Activated CD4-positive, alpha-beta T cell treated with anti-CD3 and anti-CD28 coated beads, Interleukin-2, amount 50 U/mL, for 48 hours (primary cell): ENCODE data around the gene SPEN.
"Not testable (repeated sequence)": the region's sequence is repeated elsewhere in the genome, so short reads cannot be mapped to it uniquely, and the experiment has no call there.

ENCODE experiments used
- DNase-seq, 2 experiments: peaks; one replicate each; pipeline ENCODE4 v3.0.0-alpha.2; 2020

The SPEN gene

DNA sequence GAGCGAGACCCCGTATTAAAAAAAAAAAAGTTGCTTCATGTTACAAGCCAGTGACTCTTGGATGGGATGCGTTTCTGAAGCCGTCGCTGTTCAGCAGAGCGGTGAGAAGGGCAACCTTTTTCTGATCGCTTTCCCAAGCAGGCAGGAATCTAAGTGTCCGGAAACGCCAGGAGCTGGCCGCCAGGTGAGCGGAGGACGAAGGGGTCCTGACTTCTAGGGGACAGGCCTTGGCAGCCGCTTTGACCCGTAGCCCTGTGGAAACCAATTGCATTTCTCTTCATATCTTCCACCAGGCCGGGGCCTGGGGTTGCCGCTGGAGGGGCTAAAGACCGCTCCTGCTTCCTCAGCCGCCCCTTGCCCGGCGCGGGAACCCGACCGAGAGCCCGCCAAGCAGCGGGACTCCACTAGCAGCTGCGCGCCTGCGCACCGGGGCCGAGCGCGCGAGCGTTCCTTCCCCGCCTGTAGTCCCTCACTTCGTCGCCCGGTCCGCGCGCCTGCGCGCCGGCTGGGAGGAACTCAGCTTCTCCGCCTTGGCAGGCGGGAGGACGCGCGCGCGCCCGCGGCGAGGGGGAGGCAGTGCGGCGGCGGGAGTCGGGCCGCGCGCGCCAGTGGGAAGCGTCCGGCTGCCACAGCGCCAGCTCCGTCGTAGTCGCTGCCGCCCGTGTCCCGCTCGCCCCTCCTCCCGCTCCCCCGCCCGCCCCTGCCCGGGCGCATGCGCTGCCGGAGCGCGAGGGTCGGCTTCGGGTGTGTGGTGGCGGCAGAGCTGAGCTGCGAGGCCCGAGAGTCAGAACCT, at the start of gene SPEN:
Gene SPEN, plus strand, starts transcription at position 608 of the 793 bp plus-strand sequence. CDS start 361 bp downstream, outside the sequence.
- DNase-seq = peak; percentile 97

DNA sequence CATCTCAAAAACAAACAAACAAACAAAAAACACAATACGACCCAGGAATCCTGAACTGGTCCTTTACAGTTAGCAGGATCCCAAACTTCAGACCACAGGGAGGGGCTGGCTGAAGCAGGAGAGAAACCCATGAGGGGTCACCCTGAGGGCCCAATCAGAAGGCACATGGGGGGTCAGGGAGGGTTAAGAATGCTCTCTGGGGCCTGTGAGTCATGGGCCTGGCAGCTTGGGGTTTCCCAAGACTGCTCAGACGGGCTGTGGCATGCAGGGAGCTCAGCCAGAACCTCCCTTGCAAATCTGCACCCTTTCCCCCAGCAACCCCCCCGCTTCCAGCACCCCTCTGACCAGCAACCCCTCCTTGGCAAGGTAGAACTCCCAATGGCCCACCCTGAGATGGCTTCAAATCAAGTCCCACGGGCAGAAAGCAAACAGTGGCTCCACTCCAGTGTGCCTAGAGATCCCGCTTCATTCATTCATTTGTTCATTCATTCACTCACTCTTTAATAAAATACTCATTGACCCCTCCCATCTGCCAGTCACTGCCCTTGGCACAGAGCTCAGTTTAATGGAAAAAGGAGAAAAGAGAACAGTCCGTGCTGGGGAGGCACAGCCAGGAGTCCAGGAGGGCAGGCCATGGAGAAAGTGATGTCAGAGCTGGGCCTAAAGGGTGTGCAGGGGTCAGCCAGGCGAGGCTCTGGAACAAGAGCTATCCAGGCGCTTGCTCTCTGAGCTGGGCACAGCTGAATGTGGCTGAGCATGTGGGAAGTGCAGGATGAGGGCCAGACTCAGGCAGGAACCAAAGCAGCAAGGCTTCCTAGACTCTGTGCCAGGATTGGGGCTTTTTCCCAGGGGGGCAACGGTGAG, 48.3 kb upstream of the SPEN start:
- peak; percentile 15 to 19 for DNase-seq

DNA sequence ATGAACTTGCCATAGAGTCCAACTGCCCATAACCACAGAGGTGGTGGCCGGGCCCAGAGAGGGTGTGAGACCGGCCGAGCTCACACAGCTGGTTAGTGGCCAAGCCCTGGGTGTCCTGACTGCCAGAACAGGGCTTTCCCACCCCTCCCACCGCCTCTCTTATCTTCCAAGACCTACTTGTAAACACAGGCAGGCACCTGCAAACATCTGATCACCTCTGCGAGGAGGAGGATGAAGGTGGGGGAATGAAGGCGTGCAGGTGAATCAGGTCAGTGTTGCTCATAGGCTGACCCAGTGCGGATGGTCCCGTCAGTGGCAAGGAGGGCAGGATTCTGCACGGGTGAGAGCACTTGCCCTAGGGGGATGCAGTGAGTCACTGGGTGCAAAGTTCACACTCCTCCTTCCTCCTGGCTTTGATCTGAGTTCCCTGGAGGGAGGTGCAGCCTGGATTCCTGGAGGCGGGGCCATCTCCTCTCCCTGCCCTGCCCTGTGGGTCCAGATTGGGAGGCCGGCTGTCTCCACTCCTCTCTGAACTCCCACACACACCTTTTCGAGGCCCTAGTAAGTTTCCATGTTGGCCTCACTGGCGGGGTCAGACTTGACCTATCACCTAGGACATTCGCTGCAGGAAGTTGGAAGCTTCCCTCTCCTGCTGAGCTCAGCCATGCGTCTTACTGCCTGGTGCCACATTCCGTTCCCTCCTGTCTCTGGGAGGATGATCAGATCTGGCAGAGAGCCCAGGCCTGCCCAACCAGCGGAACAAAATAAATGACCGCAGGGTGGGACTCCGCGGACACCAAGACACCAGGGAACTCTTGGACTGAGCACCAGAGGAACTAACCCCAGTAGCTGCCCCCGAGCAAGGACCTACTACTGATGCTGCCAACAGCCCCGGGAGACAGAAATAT, 47.3 kb upstream of the SPEN start:
- no peak for DNase-seq

GRCh38 chr1:15802234-15802965, 45.1 kb upstream of the SPEN start:
- DNase-seq = no peak

GRCh38 chr1:15803380-15803779, 44.1 kb upstream of the SPEN start:
- peak; percentile 12 to 19 for DNase-seq

DNA sequence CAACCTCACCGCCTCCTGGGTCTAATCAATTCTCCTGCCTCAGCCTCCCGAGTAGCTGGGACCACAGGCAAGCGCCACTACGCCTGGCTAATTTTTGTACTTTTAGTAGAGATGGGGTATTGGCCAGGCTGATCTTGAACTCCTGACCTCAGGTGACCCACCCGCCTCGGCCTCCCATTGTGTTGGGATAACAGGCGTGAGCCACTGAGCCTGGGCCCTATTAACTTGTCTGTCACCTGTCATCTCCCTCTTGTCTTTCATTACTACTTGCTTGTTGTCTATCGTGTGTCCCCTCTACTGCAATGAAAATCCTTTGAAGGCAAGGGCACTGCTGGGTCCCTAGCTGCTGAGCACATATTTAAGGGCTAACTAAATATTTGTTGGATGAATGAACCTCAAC, 43.4 kb upstream of the SPEN start:
- no peak for DNase-seq

- DNase-seq = no peak
Measured at GRCh38 chr1:15807121-15807520, 40.4 kb upstream of the SPEN start.

DNA sequence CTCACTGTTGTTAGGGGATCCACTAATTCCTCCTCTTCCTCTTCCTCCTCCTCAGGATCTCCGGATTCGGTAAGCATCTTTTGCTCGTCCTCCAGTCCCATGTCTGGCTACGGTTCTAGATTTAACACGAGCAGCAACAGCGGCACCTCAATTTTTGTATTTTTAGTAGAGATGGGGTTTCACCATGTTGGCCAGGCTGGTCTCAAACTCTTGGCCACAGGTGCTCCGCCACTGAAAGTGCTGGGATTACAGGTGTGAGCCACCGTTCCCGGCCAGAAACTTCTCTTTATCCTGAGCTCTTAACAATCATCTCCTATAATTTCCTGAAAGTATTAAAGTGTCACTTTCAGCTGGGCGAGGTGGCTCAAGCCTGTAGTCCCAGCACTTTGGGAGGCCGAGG, 40.0 kb upstream of the SPEN start, which contains the start of gene UQCRHL:
Gene UQCRHL, minus strand, starts transcription at position 101 of the 400 bp plus-strand sequence. Its CDS starts 0 bp downstream, at position 101.
- DNase-seq = not testable (repeated sequence)

- no peak for DNase-seq
Measured at GRCh38 chr1:15808955-15809354, 38.6 kb upstream of the SPEN start.

GRCh38 chr1:15810073-15810472, 37.4 kb upstream of the SPEN start:
- DNase-seq = no peak

DNA sequence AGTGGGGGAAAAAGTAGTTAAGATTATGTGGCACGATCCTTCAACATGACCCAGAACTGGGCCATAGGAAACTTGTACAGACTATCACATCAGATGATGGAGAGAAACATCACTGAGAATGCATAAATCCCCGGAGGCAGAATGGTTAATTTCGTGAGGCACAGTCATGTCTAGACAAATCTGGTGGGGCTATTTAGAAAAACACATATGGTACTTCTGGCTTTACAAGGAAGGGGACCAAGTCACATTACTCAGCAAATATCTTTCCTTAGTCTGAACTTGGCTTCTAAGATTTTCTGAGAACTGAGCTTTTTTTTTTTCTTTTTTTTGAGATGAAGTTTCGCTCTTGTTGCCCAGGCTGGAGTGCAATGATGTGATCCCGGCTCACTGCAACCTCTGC, 30.8 kb upstream of the SPEN start:
- no peak for DNase-seq

DNA sequence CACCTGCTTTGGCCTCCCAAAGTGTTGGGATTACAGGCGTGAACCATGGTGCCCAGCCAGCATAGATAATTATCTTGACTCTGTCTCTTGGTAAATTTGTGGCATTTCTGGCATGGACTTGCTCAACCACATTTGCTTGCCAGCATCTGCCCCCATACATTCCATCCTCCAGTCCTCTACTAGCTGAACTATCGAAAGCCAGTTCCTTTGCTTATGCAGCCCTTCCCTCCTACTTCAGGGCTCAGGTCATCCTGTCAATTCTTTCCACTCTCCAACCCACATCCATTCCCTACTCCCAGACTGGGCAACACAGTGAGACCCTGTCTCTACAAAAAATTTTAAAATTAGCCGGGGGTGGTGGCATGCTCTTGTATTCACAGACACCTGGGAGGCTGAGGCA, 27.0 kb upstream of the SPEN start:
- no peak for DNase-seq

DNA sequence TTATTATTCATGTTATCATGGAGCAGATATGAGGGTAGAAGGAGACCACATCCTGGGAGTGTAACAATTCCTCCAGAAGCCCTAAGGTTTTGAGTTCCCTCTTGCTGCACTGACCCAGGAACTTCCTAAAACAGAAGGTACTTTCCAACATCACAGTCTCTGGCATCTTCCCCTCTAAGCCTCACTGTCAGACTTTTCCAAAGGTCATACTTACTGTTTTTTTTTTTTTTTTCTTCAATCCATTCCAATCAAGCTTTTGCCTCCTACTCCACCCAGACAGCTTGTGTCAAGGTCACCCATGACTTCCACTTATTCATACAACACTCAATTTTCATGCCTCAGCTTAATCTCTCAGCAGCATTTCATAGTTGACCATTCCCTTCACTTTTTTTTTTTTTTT, 21.7 kb upstream of the SPEN start:
- no peak for DNase-seq

DNA sequence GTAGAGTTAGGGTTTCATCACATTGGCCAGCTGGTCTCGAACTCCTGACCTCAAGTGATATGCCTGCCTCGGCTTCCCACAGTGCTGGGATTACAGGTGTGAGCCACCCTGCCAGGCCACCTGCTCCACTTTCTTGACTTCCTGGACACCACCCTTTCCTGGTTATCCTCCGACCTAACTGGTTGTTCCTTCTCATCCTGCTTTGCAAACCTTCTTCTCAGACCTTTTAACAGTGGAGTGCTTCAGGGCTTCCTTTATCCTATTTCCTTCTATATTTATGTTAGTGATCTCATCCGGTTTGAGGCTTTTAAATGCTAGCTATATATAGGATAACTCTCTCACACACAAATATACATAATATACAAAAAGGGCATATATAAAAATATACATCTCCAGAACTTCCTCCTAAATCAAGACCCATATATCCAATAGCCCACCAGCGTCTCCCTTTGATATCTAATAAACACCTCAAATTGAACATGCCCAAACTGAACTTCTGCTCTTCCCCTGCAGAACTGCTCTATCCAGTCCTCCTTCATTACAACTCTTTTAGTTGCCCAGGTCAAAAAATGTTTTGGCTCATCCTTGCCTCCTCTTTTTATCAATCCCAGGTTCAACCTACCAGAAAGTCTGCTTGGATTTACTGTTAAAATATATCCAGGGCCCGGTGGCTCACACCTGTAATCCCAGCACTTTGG, 20.5 kb upstream of the SPEN start:
- DNase-seq = no peak

GRCh38 chr1:15827567-15827966, 19.9 kb upstream of the SPEN start:
- not testable (repeated sequence) for DNase-seq

DNA sequence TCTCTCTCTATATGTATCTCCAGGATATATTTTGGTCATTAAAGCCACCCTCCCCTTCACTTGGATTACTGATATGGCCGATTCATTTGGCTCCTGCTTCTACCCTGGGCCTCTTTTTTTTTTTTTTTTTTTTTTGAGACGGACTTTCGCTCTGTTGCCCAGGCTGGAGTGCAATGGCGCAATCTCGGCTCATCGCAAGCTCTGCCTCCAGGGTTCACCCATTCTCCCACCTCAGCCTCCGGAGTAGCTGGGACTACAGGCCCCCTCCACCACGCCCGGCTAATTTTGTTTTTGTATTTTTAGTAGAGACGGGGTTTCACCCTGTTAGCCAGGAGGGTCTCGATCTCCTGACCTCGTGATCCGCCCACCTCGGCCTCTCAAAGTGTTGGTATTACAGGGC, 18.6 kb upstream of the SPEN start:
- DNase-seq = not testable (repeated sequence)

- no peak for DNase-seq
Measured at GRCh38 chr1:15830258-15830657, 17.2 kb upstream of the SPEN start.

DNA sequence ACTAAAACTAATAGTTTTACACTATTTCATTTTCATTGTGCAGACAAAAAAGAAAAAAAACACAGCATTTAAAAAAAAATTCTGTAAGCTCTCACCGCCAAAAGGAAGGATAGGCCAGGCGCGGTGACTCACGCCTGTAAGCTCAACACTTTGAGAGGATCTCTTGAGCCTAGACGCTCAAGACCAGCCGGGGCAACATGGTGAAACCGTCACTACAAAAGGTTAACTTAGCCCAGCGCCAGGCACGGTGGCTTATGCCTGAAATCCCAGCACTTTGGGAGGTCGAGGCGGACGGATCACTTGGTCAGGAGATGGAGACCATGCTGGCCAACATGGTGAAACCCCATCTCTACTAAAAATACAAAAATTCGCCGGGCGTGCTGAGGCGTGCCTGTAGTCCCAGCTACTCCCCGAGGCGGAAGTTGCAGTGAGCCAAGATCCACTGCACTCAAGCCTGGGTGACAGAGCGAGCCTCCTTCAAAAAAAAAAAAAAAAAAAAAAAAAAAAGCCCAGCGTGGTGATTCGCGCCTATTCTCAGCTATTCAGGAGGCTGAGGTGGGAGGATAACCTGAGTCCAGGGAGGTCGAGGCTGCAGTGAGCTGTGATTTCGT, 14.3 kb upstream of the SPEN start:
- DNase-seq = peak; percentile 52 to 61

DNA sequence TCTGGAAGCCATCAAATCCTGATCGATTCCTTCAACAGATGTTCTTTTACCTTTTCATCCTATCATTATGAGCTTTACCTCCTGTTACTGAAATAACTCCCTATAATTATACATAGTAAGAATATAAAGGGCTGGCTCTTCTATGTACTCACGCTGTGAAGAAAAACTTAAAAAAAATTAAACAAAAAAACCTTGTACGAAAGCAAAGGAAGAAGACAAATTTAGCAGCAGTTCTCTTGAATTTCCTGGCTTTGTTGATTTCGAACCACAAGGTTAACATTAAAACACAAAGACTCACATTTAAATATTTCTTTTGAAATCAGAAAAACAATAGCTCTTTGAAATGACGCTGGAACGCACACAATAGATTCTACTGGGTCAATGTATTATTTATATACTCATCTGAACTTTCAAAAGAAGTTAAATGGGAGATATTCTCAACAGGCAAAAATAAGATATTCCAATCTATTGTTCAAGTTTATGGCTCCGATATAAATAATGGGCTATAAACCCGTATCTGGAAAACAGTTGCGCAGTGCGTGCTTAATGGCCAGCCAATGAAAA, 13.6 kb upstream of the SPEN start:
- DNase-seq = no peak

DNA sequence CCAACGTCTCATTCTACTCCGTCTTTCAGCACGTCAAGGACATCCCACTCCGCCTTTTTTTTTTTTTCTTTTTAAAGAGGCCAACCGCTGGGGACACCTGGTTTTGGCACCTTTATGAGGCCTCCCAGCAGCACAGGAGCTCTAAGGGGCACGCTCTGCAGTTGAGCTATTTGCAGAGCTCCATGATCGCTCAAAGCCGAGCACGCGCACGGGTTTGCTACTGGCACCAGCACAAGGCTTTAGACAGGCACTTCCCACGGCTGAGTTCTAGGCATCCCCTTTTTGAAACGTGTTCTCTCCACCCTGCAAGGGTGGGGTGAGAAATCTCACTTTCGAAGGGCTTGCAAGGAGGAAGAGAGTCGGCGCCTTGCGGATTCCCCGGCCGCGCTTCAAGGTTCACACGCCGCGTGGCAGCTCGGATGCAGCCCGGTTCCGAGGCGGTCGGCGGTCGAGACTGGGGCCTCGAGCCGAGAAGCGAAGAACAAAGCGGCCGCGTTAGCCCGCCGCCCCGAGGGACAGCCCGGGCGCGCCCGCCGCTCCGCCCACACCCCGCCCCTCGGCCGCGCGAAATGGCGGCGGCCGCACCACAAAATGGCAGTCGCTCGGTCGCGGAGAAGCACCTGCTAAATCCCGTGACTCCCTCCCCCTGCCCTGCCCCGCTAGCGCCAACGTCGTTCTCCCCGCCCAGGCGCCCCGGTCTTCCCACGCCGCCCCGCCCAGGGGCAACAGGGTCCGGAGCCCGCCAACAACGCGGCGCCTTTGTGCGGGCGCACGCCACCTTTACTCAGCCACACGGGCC, 12.9 kb upstream of the SPEN start:
- peak; percentile 89 to 92 for DNase-seq
